ENCODE results near the gene HOXA4. TPM values are rescaled to one million over a fixed set of nuclear protein-coding genes. Genes with fewer than 3 reads are reported as not detected.

HOXA4 gene
- total RNA-seq, 1 experiment from 2014 or later, result 2.0 TPM

- no peak for TF ChIP-seq CEBPB (IDR thresholded peaks at IDR 0.05; ENCODE audit: low read depth)
- TF ChIP-seq TCF7L2 (IDR thresholded peaks at IDR 0.05; ENCODE audit: borderline replicate concordance, extremely low read depth, insufficient read depth, insufficient read length), result no peak
- no peak for TF ChIP-seq EZH2 (IDR thresholded peaks at IDR 0.05)
- no peak for TF ChIP-seq MAX (IDR thresholded peaks at IDR 0.05)
- no peak for TF ChIP-seq EGR1 (IDR thresholded peaks at IDR 0.05; ENCODE audit: low read depth)
- TF ChIP-seq RAD21 (IDR thresholded peaks at IDR 0.05; ENCODE audit: low read depth), result no peak
- no peak for TF ChIP-seq SIN3A (IDR thresholded peaks at IDR 0.05; ENCODE audit: low read depth)
Observed at GRCh38 chr7:27131390-27131819, 848 bp upstream of the HOXA4 start (continued).

- Histone ChIP-seq H2AFZ (ENCODE audit: low read depth, low read length, poor library complexity, severe bottlenecking) (no peak overlapping the region), H3K9me2 (ENCODE audit: insufficient read depth) (no peaks in the 10 kb centered on the region), H3K4me1 (ENCODE audit: control insufficient read depth in 1 of 2, insufficient read depth in 2 of 2, low read length in 2 of 2) (peaks cover 24 to 75% of the 10 kb centered on the region in 2 experiments), H3K27me3 (ENCODE audit: insufficient read depth, low read length) (peaks cover 27% of the 10 kb centered on the region), H3K9ac (ENCODE audit: low read length) (peak overlapping the region; percentile 71), H3K9me3 (ENCODE audit: control insufficient read depth in 1 of 2, insufficient read depth in 1 of 2, low read depth in 1 of 2, low read length in 2 of 2) (no peaks in the 10 kb centered on the region), H3K36me3 (ENCODE audit: control insufficient read depth in 1 of 2, insufficient read depth in 2 of 2, low read length in 2 of 2) (no peaks in the 10 kb centered on the region), H3K79me2 (ENCODE audit: insufficient read depth, low read length) (no peaks in the 10 kb centered on the region), H4K20me1 (ENCODE audit: insufficient read depth) (no peaks in the 10 kb centered on the region), H3K4me3 (replicated peaks in 1 of 2; ENCODE audit: low read depth in 1 of 2, low read length in 2 of 2) (peak overlapping the region; percentile 55 to 64), H3K27ac (ENCODE audit: low read depth, low read length) (peak overlapping the region; percentile 61; the same call in 1 of the 2 replicates), H3K4me2 (ENCODE audit: low read length) (peak overlapping the region; percentile 91)
- no peak for TF ChIP-seq YY1 (IDR thresholded peaks at IDR 0.05; ENCODE audit: extremely low read depth, insufficient replicate concordance, low read depth, low read length)
- TF ChIP-seq TCF7L2 (IDR thresholded peaks at IDR 0.05; ENCODE audit: borderline replicate concordance, extremely low read depth, insufficient read depth, insufficient read length), result peak; percentile 45
- no peak for TF ChIP-seq CEBPB (IDR thresholded peaks at IDR 0.05; ENCODE audit: low read depth)
- peak; percentile 71; the same call in 1 of the 2 replicates for TF ChIP-seq ZFX (IDR thresholded peaks at IDR 0.05)
- TF ChIP-seq RAD21 (IDR thresholded peaks at IDR 0.05; ENCODE audit: low read depth), result peak; percentile 25; the same call in 1 of the 2 replicates
- ChIA-PET CTCF (interaction anchor here (1.6 kb wide), 1 partner anchor 443 kb away, joined by 3 read pairs; no protein-coding TSS in a partner anchor), POLR2A (no interaction called here), RAD21 (ENCODE audit: low non-redundant PET in 1 of 2, low total read pairs in 2 of 2, uncharacterized antibody in 2 of 2, unreplicated experiment in 2 of 2) (no interaction called here)
- no peak for DNase-seq (ENCODE audit: low read depth, low spot score)
- intact Hi-C loops (cut with micrococcal nuclease), result loop anchor here (2.0 kb wide), 1 partner anchor 15 kb away; no protein-coding TSS in a partner anchor
- no TSS peak for BruUV-seq (replicated peaks)
- ATAC-seq, result peak; percentile 60
Observed at GRCh38 chr7:27129729-27130539, 623 bp downstream of the HOXA4 start.
